ENCODE data around the gene GAD1. TPM values are rescaled to one million over a fixed set of nuclear protein-coding genes. Genes with fewer than 3 reads are reported as not detected.

GAD1 gene
- total and polyA plus RNA-seq, 4 donors = 0.08 to 1.4 (median 0.51) TPM

DNA sequence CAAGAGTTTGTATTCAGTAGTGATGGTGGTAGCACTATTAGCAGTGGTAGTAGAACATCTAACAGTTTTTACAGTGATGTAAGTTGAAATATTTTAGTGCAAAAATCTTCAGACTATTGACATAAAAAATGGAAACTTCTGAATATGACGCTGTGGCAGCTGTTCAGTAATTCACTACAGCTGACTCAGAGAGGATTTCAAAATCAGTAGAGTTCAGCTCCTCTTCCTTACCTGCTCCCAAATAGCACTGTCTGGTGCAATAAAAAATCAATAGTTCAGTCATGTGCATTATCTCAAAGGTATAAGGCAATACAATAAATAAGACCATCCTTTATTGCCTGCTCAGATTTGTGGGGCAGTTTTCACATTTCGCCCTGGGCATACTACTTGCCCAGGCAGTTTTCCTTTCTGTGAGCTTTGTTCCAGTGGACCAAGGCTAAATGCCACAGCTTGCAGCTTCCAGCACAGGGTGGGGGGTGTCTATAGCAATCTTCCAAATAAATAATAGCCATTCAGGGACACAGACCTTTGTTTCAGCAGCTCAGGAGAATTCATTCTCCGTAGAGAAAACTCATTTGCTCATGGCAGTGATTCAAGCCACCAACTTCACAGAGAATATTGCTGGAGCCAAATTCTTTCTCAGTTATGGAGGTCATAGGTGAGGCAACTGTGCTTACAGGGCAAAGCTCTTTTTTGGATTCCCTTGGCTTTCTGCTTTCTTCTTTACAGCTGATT, 78.5 kb downstream of the GAD1 start:
- ATAC-seq (ENCODE audit: insufficient read depth, low FRiP score) (no peak), DNase-seq (no peak)
- Histone ChIP-seq H3K4me3 (no peak overlapping the region), H3K4me1 (ENCODE audit: control insufficient read depth in 5 of 5, insufficient read depth in 5 of 5, low read length in 5 of 5) (no peaks in the 10 kb centered on the region), H3K9me3 (ENCODE audit: control insufficient read depth in 4 of 4, insufficient read depth in 3 of 4, low read length in 3 of 4) (no peaks in the 10 kb centered on the region), H3K27ac (ENCODE audit: low read depth in 1 of 2, low read length in 1 of 2) (no peak overlapping the region), H3K27me3 (ENCODE audit: control insufficient read depth in 3 of 3, insufficient read depth in 3 of 3, low read length in 2 of 3) (no peaks in the 10 kb centered on the region), H3K9ac (ENCODE audit: insufficient read depth in 1 of 2, low read length in 2 of 2) (no peak overlapping the region), H3K36me3 (ENCODE audit: control insufficient read depth in 4 of 4, insufficient read depth in 4 of 4, low read length in 4 of 4) (no peaks in the 10 kb centered on the region)
- 71 to 85% methylated on average over 3 of the region's 3 CpGs for WGBS, 2 donors
- TF ChIP-seq, protein P1, sequence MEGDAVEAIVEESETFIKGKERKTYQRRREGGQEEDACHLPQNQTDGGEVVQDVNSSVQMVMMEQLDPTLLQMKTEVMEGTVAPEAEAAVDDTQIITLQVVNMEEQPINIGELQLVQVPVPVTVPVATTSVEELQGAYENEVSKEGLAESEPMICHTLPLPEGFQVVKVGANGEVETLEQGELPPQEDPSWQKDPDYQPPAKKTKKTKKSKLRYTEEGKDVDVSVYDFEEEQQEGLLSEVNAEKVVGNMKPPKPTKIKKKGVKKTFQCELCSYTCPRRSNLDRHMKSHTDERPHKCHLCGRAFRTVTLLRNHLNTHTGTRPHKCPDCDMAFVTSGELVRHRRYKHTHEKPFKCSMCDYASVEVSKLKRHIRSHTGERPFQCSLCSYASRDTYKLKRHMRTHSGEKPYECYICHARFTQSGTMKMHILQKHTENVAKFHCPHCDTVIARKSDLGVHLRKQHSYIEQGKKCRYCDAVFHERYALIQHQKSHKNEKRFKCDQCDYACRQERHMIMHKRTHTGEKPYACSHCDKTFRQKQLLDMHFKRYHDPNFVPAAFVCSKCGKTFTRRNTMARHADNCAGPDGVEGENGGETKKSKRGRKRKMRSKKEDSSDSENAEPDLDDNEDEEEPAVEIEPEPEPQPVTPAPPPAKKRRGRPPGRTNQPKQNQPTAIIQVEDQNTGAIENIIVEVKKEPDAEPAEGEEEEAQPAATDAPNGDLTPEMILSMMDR (IDR thresholded peaks at IDR 0.05; ENCODE audit: control extremely low read depth, extremely low read depth) = no peak

DNA sequence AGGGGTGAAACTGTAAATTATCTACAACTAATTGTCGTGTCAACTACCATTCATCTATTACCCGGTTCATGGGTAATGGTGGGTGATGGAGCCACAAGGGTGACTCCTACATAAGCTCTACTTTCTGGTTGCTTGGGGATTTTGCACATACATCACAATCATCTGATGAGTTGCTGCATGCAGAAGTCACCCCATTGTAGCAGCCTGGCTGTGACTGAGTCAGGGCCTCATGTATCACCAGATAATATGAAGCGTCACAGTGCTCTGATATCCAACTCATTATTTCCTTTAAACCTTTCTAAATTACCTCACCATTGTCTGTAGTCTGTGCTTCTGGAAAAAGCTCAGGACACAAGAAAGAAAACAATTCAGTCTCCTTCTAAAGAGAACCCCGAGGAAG, 79.9 kb downstream of the GAD1 start:
- no peak overlapping the region for H3K9ac ChIP-seq (ENCODE audit: insufficient read depth in 1 of 2, low read length in 2 of 2)
- H3K4me3 ChIP-seq = no peak overlapping the region
- TF ChIP-seq, protein P1 (IDR thresholded peaks at IDR 0.05; ENCODE audit: control extremely low read depth, extremely low read depth) = no peak
- no peak overlapping the region for H3K27ac ChIP-seq (ENCODE audit: low read depth in 1 of 2, low read length in 1 of 2)
- H3K27me3 ChIP-seq (ENCODE audit: control insufficient read depth in 3 of 3, insufficient read depth in 3 of 3, low read length in 2 of 3) = no peaks in the 10 kb centered on the region
- no peaks in the 10 kb centered on the region for H3K4me1 ChIP-seq (ENCODE audit: control insufficient read depth in 5 of 5, insufficient read depth in 5 of 5, low read length in 5 of 5)
- H3K9me3 ChIP-seq (ENCODE audit: control insufficient read depth in 4 of 4, insufficient read depth in 3 of 4, low read length in 3 of 4) = no peaks in the 10 kb centered on the region
- DNase-seq = no peak
- 72 to 74% methylated on average over 4 of the region's 4 CpGs for WGBS, 2 donors
- no peak for ATAC-seq (ENCODE audit: insufficient read depth, low FRiP score)
- no peaks in the 10 kb centered on the region for H3K36me3 ChIP-seq (ENCODE audit: control insufficient read depth in 4 of 4, insufficient read depth in 4 of 4, low read length in 4 of 4)

DNA sequence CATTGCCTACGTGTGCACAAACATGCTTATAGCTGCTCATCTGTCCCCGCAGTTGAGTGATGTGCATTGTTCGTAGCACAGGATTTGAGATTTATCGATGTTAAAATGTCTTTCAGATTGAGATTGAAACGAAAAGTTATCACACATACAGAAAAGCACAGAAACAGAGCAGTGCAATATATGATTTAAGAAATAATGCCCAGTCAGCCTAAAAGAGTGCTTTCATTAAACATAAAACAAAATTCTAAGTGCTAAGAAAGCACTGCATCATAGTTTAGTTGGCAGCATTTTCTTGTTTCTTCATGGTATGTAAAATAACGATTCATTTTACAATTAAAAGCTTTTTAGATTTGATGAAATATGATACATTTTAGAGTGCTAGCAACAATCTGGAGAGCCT, 80.4 kb downstream of the GAD1 start:
- no peak overlapping the region for H3K4me3 ChIP-seq
- no peaks in the 10 kb centered on the region for H3K4me1 ChIP-seq (ENCODE audit: control insufficient read depth in 5 of 5, insufficient read depth in 5 of 5, low read length in 5 of 5)
- TF ChIP-seq, protein P1 (IDR thresholded peaks at IDR 0.05; ENCODE audit: control extremely low read depth, extremely low read depth) = no peak
- H3K9me3 ChIP-seq (ENCODE audit: control insufficient read depth in 4 of 4, insufficient read depth in 3 of 4, low read length in 3 of 4) = no peaks in the 10 kb centered on the region
- WGBS, 2 donors = 93% methylated on average over 6 of the region's 6 CpGs
- no peak for ATAC-seq (ENCODE audit: insufficient read depth, low FRiP score)
- H3K27ac ChIP-seq (ENCODE audit: low read depth in 1 of 2, low read length in 1 of 2) = no peak overlapping the region
- no peaks in the 10 kb centered on the region for H3K36me3 ChIP-seq (ENCODE audit: control insufficient read depth in 4 of 4, insufficient read depth in 4 of 4, low read length in 4 of 4)
- DNase-seq = no peak
- H3K27me3 ChIP-seq (ENCODE audit: control insufficient read depth in 3 of 3, insufficient read depth in 3 of 3, low read length in 2 of 3) = no peaks in the 10 kb centered on the region
- no peak overlapping the region for H3K9ac ChIP-seq (ENCODE audit: insufficient read depth in 1 of 2, low read length in 2 of 2)

DNA sequence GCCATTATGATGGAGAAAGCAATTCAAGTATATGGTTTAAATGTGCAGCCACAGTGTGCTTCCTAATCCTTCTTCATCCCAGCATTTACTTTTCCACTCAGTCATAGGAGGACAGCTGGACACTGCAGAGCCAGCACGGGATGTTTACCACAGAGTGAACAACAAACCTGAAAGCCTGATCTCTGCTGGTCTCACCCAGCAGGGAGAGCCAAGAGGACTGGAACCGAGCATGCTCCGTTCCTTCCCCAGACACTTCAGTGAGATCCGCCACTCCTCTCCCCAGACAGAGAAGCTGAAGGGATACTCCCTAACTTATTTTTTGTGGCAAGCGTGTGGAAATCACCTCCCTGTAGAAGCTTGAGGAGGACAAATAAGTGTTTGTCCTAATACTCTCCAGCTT, 89.2 kb downstream of the GAD1 start:
- WGBS, 2 donors = 53 to 76% methylated on average over 5 of the region's 5 CpGs
- no peaks in the 10 kb centered on the region for H3K36me3 ChIP-seq (ENCODE audit: control insufficient read depth in 4 of 4, insufficient read depth in 4 of 4, low read length in 4 of 4)
- H3K27me3 ChIP-seq (ENCODE audit: control insufficient read depth in 3 of 3, insufficient read depth in 3 of 3, low read length in 2 of 3) = no peaks in the 10 kb centered on the region
- no peak for DNase-seq
- H3K4me1 ChIP-seq (ENCODE audit: control insufficient read depth in 5 of 5, insufficient read depth in 5 of 5, low read length in 5 of 5) = no peaks in the 10 kb centered on the region
- H3K9me3 ChIP-seq (ENCODE audit: control insufficient read depth in 4 of 4, insufficient read depth in 3 of 4, low read length in 3 of 4) = peaks cover 0 to 9% (median 4%) of the 10 kb centered on the region in 4 donors
- no peak overlapping the region for H3K27ac ChIP-seq (ENCODE audit: low read depth in 1 of 2, low read length in 1 of 2)
- no peak overlapping the region for H3K4me3 ChIP-seq
- TF ChIP-seq, protein P1 (IDR thresholded peaks at IDR 0.05; ENCODE audit: control extremely low read depth, extremely low read depth) = no peak
- ATAC-seq (ENCODE audit: insufficient read depth, low FRiP score) = no peak
- H3K9ac ChIP-seq (ENCODE audit: insufficient read depth in 1 of 2, low read length in 2 of 2) = no peak overlapping the region
